Natural killer cell (primary cell): ENCODE results near the gene C4orf50. TPM values are rescaled to one million over a fixed set of nuclear protein-coding genes. Genes with fewer than 3 reads are reported as not detected.

ENCODE experiments used
- ATAC-seq, 3 donors: fragments of 150-1000 bp in 2 of 3; fragments of 200-7000 bp in 1 of 3; cut with Tn5 transposase; 1 replicate in 1 of 3; 2 replicates in 2 of 3; pipeline ENCODE4 v1.10.0; 2021; ENCODE audit warnings: mild to moderate bottlenecking in 2 of 3, moderate library complexity in 2 of 3
- DNase-seq, 2 donors: peaks; one replicate each; pipeline versions ENCODE4 v3.0.0 to v3.0.0-alpha.2; 2013 to 2021; ENCODE audit warnings: mixed read lengths in 1 of 2
- H3K27ac ChIP-seq: one replicate; pipeline ENCODE4 v1.5.1; 2013; ENCODE audit warnings: mild to moderate bottlenecking, low read length
- H3K27me3 ChIP-seq: one replicate; pipeline ENCODE4 v1.6.1; 2013; ENCODE audit warnings: low read length; ENCODE audit not compliant: control insufficient read depth, insufficient read depth
- H3K36me3 ChIP-seq: one replicate; pipeline ENCODE4 v1.6.1; 2013; ENCODE audit warnings: low read length; ENCODE audit not compliant: control insufficient read depth, insufficient read depth
- H3K4me1 ChIP-seq: one replicate; pipeline ENCODE4 v1.6.1; 2013; ENCODE audit warnings: low read length; ENCODE audit not compliant: control insufficient read depth, insufficient read depth
- H3K4me3 ChIP-seq: one replicate; pipeline ENCODE4 v1.5.1; 2013; ENCODE audit warnings: low read length
- H3K9me3 ChIP-seq: one replicate; pipeline ENCODE4 v1.6.1; 2013; ENCODE audit warnings: low read length; ENCODE audit not compliant: control insufficient read depth, insufficient read depth
- H3K27ac Mint-ChIP-seq, 2 donors: one replicate each; pipeline ENCODE4 v1.8.0; 2022; ENCODE audit warnings: mild to moderate bottlenecking in 2 of 2, mixed read lengths in 2 of 2, moderate library complexity in 1 of 2
- H3K27me3 Mint-ChIP-seq, 2 donors: one replicate each; pipeline ENCODE4 v1.8.0; 2022; ENCODE audit warnings: low read depth in 2 of 2, mixed read lengths in 2 of 2
- H3K36me3 Mint-ChIP-seq: one replicate; pipeline ENCODE4 v1.8.0; 2022; ENCODE audit warnings: mixed read lengths
- H3K4me1 Mint-ChIP-seq, 2 donors: one replicate each; pipeline ENCODE4 v1.8.0; 2022; ENCODE audit warnings: mixed read lengths in 2 of 2
- H3K4me3 Mint-ChIP-seq: one replicate; pipeline ENCODE4 v1.8.0; 2022; ENCODE audit warnings: mild to moderate bottlenecking, moderate library complexity, mixed read lengths
- H3K9me3 Mint-ChIP-seq, 2 donors: one replicate each; pipeline ENCODE4 v1.8.0; 2022; ENCODE audit warnings: mixed read lengths in 2 of 2
- WGBS: methylation state at CpG from one replicate; pipeline ENCODE4 v1.1.7; 2013; ENCODE audit warnings: missing lambda C conversion rate; ENCODE audit not compliant: insufficient coverage; 5-methylcytosine and 5-hydroxymethylcytosine counted together
- intact Hi-C: fragments of 100-400 bp; cut with micrococcal nuclease; formaldehyde crosslinking; loops from one replicate; pipeline ENCODE4 v1.14.2; 2022
- total RNA-seq, 4 donors: library from RNA; stranded (reverse); fragments of 120-200 nt in 1 of 4; gene quantifications; one replicate each; pipeline versions ENCODE4 v1.2.3 to v1.2.4, GENCODE V29; 2013 to 2022
- TF ChIP-seq, protein P1 (sequence below): fragments of 200-600 bp; IDR thresholded peaks from one replicate; pipeline ENCODE4 v1.8.0; 2022; ENCODE audit warnings: antibody characterized with exemption

Gene C4orf50
- total RNA-seq, 3 donors from 2014 or later (not counting 1 experiment from before 2014, with no cell fraction given), result 0.63 to 2.7 (median 1.8) TPM

GRCh38 chr4:6019316-6020263 is 1.4 kb upstream of the C4orf50 start:
- no peaks in the 10 kb centered on the region for H3K4me1 ChIP-seq
- H3K27me3 Mint-ChIP-seq, result peaks cover 5 to 10% of the 10 kb centered on the region in 2 donors
- intact Hi-C loops, result no loop called here
- WGBS, result 41% methylated on average over 20 of the region's 22 CpGs
- DNase-seq (peak in 1 of 2 donors; percentile 57), ATAC-seq (peak in 1 of 3 donors; percentile 51)
- H3K9me3 ChIP-seq, result no peaks in the 10 kb centered on the region
- H3K9me3 Mint-ChIP-seq, result no peaks in the 10 kb centered on the region
- H3K27me3 ChIP-seq, result no peaks in the 10 kb centered on the region
- TF ChIP-seq, protein P1, sequence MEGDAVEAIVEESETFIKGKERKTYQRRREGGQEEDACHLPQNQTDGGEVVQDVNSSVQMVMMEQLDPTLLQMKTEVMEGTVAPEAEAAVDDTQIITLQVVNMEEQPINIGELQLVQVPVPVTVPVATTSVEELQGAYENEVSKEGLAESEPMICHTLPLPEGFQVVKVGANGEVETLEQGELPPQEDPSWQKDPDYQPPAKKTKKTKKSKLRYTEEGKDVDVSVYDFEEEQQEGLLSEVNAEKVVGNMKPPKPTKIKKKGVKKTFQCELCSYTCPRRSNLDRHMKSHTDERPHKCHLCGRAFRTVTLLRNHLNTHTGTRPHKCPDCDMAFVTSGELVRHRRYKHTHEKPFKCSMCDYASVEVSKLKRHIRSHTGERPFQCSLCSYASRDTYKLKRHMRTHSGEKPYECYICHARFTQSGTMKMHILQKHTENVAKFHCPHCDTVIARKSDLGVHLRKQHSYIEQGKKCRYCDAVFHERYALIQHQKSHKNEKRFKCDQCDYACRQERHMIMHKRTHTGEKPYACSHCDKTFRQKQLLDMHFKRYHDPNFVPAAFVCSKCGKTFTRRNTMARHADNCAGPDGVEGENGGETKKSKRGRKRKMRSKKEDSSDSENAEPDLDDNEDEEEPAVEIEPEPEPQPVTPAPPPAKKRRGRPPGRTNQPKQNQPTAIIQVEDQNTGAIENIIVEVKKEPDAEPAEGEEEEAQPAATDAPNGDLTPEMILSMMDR, result peak; percentile 94
- H3K27ac Mint-ChIP-seq, result no peak overlapping the region
- H3K4me3 ChIP-seq, result no peak overlapping the region
- H3K27ac ChIP-seq, result no peak overlapping the region
- H3K4me3 Mint-ChIP-seq, result no peak overlapping the region
- H3K36me3 Mint-ChIP-seq, result no peaks in the 10 kb centered on the region
- H3K36me3 ChIP-seq, result no peaks in the 10 kb centered on the region
- H3K4me1 Mint-ChIP-seq, result no peaks in the 10 kb centered on the region

DNA sequence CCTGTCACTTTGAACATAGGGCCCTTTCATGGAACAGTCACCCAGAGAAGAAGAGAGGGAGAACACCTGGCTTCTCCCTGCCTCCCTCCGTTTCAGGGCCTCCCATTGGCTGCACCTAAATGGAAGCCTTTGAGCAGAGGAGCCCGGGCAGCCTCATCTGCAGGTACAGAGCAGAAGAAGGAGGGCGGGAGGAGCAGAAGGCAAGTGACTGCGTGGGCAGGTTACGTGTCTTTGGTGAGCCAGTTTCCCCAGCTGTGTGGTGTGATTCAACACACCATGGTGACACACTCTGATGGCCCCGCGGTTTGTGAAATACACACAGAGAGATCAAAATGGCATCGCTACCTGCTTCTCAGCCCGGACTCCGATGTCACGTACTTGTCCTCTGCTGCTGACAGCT is 431 bp downstream of the C4orf50 start:
- Mint-ChIP-seq H3K4me1 (no peaks in the 10 kb centered on the region), H3K27me3 (peaks cover 5 to 10% of the 10 kb centered on the region in 2 donors), H3K4me3 (no peak overlapping the region), H3K9me3 (no peaks in the 10 kb centered on the region), H3K36me3 (no peaks in the 10 kb centered on the region), H3K27ac (no peak overlapping the region)
- TF ChIP-seq, protein P1, result no peak
- no peak overlapping the region for H3K4me3 ChIP-seq
- ATAC-seq, result no peak
- no peaks in the 10 kb centered on the region for H3K4me1 ChIP-seq
- H3K27ac ChIP-seq, result no peak overlapping the region
- no peaks in the 10 kb centered on the region for H3K9me3 ChIP-seq
- DNase-seq, result no peak
- H3K27me3 ChIP-seq, result no peaks in the 10 kb centered on the region
- intact Hi-C loops, result no loop called here
- no peaks in the 10 kb centered on the region for H3K36me3 ChIP-seq
- WGBS, result 89% methylated on average over 11 of the region's 11 CpGs

GRCh38 chr4:6017030-6017429 is 1.2 kb downstream of the C4orf50 start:
- Histone ChIP-seq H3K4me1 (no peaks in the 10 kb centered on the region), H3K9me3 (no peaks in the 10 kb centered on the region), H3K4me3 (no peak overlapping the region), H3K27ac (no peak overlapping the region), H3K36me3 (no peaks in the 10 kb centered on the region), H3K27me3 (no peaks in the 10 kb centered on the region)
- H3K36me3 Mint-ChIP-seq, result no peaks in the 10 kb centered on the region
- H3K27ac Mint-ChIP-seq, result no peak overlapping the region
- no peak overlapping the region for H3K4me3 Mint-ChIP-seq
- ATAC-seq (no peak), DNase-seq (no peak)
- peaks cover 5 to 10% of the 10 kb centered on the region in 2 donors for H3K27me3 Mint-ChIP-seq
- no peaks in the 10 kb centered on the region for H3K4me1 Mint-ChIP-seq
- H3K9me3 Mint-ChIP-seq, result no peaks in the 10 kb centered on the region
- intact Hi-C loops, result no loop called here
- 80% methylated on average over 10 of the region's 10 CpGs for WGBS
- TF ChIP-seq, protein P1, result no peak
